K562 treated with DMSO at 1 percent for 12 hours (cell line): ENCODE results near the gene TCEAL5. TPM values are rescaled to one million over a fixed set of nuclear protein-coding genes. Genes with fewer than 3 reads are reported as not detected.

Experiments used
- total RNA-seq: library from RNA; unstranded; fragments of 300-600 nt; gene quantifications from 2 replicates; pipeline ENCODE4 v1.2.3, GENCODE V29; 2022; ENCODE audit not compliant: insufficient read depth

Gene TCEAL5, protein sequence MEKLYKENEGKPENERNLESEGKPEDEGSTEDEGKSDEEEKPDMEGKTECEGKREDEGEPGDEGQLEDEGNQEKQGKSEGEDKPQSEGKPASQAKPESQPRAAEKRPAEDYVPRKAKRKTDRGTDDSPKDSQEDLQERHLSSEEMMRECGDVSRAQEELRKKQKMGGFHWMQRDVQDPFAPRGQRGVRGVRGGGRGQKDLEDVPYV
- not detected in 2 replicates for total RNA-seq

GRCh38 chrX:103276581-103277002, at the start of gene TCEAL5:
Gene TCEAL5 (minus strand): TSS chrX:103276750. CDS start chrX:103274563, 2,187 bp downstream.

GRCh38 chrX:103310555-103311398, 34.2 kb upstream of the TCEAL5 start, which contains the start of gene BEX2:
Gene BEX2 (minus strand): TSS chrX:103310990. CDS start chrX:103309976, 1,014 bp downstream.

DNA sequence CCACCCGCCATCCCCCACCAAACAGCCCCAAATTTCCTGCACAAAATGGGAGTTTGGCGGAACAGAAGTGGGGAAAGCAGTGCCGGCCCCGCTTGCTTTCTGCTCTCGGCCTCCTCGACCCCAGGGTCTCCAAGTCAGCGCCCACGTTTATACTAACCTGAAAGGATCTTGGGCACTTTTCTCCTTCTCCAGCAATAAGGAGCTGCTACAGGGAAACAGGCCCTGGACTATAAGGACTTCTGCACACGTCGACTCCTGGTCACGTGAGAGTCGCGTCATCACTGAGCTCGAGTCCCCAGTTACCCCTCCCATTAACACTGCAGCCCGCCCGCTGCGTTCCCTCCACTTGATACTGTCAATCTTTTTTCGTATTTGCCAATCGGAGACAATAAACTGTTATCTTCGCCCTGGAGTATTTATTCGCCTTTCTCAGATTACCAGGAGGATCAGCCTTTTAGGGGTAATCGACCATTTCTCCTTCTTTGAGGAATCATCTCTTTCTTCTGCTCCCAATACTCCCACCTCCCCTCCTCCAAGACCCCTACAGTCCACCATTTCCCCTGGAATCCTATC, 21.5 kb downstream of the TCEAL5 start, which contains the start of gene TCEAL8:
Gene TCEAL8 (minus strand): TSS at position 235 of the 573 bp plus-strand sequence. CDS start 1,176 bp downstream, outside the sequence.

Other genes with a start within 250 kb of the TCEAL5 start
- not detected in 2 replicates for gene BEX1, start 212.6 kb downstream of the TCEAL5 start, total RNA-seq
- 1.3 and 1.6 TPM in 2 replicates for gene NXF3, start 183.6 kb downstream of the TCEAL5 start, total RNA-seq
- gene BEX4, start 61.6 kb downstream of the TCEAL5 start, total RNA-seq: 94.4 and 160 TPM in 2 replicates
- 38.7 and 50.5 TPM in 2 replicates for gene TCEAL8, start 21.6 kb downstream of the TCEAL5 start, total RNA-seq
- gene BEX2, start 34.2 kb upstream of the TCEAL5 start, total RNA-seq: 39.0 and 45.3 TPM in 2 replicates
- not detected in 2 replicates for gene TCEAL7, start 53.5 kb upstream of the TCEAL5 start, total RNA-seq
- 63.3 and 64.1 TPM in 2 replicates for gene TCEAL9, start 79.8 kb upstream of the TCEAL5 start, total RNA-seq
- gene BEX3, start 99.8 kb upstream of the TCEAL5 start, total RNA-seq: not detected in 2 replicates
- gene RAB40A, start 242.7 kb upstream of the TCEAL5 start, total RNA-seq: 0.33 TPM in 1 of 2 replicates, not detected in the other